Measurements from ENCODE around the gene CCDC24. TPM values are rescaled to one million over a fixed set of nuclear protein-coding genes. Genes with fewer than 3 reads are reported as not detected.
A peak's percentile ranks its signal among the peaks of the same experiment; 100 is the strongest.

The CCDC24 gene
- total RNA-seq: 4.7 TPM

- DNase-seq (ENCODE audit: low spot score) (peak; percentile 94), ATAC-seq (peak; percentile 91)
These were observed at the start of gene CCDC24 for GRCh38 chr1:43991476-43992231. TSS of gene CCDC24 (plus strand) at chr1:43991599. CDS start at chr1:43991879, 280 bp downstream.

DNA sequence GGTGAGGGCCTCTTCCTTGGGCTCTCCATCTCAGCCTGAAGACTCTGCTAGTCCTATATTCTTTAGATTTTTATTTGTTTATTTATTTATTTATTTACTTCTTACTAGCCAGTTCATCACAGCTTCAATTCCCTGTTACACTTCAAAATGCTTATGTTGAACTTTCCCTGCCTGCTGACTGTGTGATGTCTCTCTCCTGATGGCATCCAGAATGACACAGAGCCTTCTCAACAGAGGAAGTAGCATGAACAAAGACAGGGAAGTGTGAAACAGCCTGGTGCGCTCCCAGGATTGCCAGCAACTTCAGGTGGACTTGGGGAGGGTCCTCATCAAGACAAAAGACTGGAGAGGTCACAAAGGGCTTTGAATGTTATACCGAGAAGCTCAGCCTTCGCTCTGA, 49.0 kb upstream of the CCDC24 start:
- DNase-seq (ENCODE audit: low spot score) (no peak), ATAC-seq (no peak)

GRCh38 chr1:43944860-43945259, 46.5 kb upstream of the CCDC24 start:
- no peak for DNase-seq (ENCODE audit: low spot score)
- no peak for ATAC-seq

- DNase-seq (ENCODE audit: low spot score) (no peak), ATAC-seq (no peak)
These were observed 45.6 kb upstream of the CCDC24 start for GRCh38 chr1:43945674-43946235.

DNA sequence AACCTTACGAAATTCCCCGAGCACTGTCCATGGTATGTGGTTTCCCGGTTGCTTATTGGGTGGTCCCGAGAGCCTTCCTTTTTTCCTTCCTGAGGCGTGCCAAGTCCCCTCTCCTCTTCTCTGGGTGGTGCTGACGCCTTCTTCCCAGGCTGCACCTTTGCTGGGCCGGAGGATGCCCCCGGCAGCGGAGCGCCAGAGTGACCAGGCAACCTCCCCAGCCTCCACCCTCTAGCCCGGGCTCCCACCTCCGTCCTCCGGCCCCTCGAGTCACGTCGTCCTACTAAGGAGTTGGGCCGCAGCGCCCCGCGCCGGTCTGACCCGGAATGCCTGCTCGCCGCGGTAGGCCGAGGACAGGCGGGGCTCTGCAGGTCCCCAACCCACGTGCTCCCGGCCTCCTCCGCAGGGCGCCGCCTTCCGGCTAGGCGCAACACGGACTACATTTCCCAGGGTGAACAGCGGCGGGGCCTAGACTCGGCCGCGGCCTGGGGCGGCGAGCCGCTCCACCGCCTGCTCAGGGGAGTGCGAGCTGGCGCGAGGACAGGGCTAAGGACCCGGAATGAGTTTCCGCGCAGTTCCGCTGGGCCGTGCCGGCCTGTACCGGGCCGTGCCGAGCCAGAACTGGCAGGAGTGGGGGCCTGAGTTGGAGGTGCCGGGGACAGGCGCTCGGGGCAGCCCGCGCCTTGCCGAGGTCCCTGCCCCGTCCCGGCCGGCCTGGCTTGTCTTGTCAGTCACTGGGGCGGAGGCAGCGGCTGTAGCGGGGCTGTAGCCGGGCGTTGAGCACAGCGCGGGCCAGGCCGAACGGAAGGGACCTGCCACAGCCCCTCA, 45.0 kb upstream of the CCDC24 start, which contains the start of gene IPO13:
Gene IPO13 (plus strand): TSS at position 715 of the 825 bp plus-strand sequence. CDS start 651 bp downstream, outside the sequence.
- ATAC-seq (peak; percentile 96), DNase-seq (ENCODE audit: low spot score) (peak; percentile 97)

DNA sequence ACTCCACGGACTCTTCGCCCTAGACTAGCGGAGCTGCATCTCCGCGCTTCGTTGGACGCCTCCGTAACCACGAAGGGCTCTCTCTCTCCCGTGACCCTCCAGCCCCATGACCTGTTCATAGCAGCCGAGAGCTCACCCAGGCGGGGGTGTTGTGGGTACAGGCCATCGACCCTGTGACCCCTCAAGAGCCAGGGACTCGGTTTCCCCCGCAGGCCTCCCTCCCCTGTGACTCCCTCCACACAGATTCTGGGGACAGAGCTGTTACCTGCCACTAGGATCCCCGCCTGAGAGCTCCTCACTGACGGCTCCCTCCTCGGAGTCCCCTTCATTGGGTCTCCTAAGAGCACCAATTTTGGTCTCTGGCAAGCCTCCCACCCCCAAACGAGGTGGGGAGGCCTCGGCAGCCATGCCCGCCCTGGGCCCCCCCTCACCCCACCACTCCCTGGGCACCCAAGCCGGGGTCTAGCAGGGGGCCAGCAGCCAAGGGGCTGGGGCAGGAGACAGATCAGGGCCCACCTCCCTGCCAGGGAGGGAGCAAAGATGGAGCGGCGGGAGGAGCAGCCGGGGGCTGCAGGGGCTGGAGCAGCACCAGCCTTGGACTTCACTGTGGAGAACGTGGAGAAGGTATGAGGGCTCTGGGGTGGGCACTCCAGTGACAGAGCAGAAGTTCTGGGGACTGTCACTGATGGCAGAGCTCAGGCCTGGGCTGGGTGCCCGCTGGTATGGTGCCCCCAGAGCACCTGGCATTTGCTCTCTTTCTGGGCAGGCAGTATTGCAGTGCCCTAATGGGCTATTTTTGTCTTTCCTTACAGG, 44.1 kb upstream of the CCDC24 start:
- ATAC-seq (no peak), DNase-seq (ENCODE audit: low spot score) (peak; percentile 55)

- ATAC-seq (no peak), DNase-seq (ENCODE audit: low spot score) (no peak)
These were observed 43.4 kb upstream of the CCDC24 start for GRCh38 chr1:43947874-43948437.

DNA sequence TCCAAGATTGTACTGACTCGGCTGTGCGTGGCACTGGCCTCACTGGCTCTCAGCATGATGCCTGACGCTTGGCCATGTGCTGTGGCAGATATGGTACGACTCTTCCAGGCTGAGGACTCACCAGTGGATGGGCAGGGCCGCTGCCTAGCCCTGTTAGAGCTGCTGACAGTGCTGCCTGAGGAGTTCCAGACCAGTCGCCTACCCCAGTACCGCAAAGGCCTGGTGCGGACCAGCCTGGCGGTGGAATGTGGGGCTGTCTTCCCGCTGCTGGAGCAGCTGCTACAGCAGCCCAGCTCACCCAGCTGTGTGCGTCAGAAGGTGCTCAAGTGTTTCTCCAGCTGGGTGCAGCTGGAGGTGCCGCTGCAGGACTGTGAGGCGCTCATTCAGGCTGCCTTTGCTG, 41.7 kb upstream of the CCDC24 start:
- DNase-seq (ENCODE audit: low spot score) (no peak), ATAC-seq (no peak)

DNA sequence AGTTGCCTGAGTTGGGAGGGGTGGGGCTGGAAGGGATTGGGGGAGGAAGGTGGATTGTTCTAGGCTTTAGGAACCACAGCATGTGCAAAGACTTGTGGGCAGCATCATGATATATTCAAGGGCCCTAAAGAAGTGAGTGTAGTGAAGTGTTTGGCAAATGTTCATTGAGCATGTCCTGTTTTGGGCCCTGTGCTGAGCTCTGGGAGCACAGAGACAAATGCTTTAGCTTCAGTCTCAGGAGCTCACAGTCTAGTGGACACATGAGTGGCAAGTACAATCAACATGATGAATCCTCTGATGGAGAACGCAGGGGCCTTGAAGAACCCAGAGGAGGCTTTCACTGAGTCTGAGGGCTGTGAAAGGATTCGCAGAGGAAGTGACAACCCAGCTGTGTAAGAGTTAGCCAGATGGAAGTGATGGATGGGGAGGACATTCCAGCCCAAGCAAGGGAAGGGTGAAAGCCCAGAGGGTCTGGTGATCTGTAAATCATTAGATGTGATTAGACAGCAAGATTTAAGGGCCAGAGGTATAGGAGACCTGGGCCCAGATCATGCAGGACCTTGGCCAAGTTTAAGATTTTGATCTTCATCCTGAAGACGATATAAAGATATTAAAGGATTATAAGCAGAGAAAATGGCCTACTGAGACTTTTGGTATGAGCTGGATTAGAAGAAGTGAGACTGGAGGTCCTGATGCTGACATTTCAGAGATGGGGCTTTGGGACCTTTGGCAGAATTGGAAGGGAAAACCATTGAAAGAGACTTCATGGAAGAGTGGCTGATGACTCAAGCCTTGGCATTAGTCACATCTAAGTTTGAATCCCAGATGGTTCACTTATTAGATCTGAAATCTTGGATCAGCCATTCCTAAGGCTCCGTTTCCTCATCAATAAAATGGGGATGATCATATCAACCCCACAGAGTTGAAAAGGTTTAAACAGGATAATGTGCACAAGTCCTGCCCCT, 40.1 kb upstream of the CCDC24 start:
- DNase-seq (ENCODE audit: low spot score) (no peak), ATAC-seq (no peak)

GRCh38 chr1:43952731-43953346, 38.6 kb upstream of the CCDC24 start:
- ATAC-seq: no peak
- DNase-seq (ENCODE audit: low spot score): no peak

DNA sequence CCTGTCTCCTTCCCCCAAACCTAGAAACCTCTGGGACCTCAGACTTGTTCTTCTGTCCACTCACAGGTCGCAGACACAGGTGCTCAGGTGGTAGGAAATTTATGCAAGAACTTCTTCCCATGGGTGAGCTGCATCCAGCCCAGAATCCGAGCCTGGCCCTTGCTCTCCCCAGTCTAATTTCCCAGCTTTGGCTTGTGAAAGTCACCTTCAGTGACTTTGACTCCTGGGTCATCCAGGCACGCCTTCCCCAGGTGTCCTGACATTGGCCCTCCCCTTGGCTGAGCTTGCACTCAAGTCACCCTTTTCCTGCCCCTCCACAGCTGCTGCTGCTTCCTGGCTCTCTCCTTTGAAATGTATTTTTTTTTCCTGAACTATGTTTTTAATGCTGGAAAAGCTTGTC, 38.0 kb upstream of the CCDC24 start:
- ATAC-seq: no peak
- no peak for DNase-seq (ENCODE audit: low spot score)

- DNase-seq (ENCODE audit: low spot score) (no peak), ATAC-seq (no peak)
These were observed 37.4 kb upstream of the CCDC24 start for GRCh38 chr1:43954036-43954435.

- DNase-seq (ENCODE audit: low spot score) (no peak), ATAC-seq (no peak)
These were observed 35.2 kb upstream of the CCDC24 start for GRCh38 chr1:43956234-43956633.

DNA sequence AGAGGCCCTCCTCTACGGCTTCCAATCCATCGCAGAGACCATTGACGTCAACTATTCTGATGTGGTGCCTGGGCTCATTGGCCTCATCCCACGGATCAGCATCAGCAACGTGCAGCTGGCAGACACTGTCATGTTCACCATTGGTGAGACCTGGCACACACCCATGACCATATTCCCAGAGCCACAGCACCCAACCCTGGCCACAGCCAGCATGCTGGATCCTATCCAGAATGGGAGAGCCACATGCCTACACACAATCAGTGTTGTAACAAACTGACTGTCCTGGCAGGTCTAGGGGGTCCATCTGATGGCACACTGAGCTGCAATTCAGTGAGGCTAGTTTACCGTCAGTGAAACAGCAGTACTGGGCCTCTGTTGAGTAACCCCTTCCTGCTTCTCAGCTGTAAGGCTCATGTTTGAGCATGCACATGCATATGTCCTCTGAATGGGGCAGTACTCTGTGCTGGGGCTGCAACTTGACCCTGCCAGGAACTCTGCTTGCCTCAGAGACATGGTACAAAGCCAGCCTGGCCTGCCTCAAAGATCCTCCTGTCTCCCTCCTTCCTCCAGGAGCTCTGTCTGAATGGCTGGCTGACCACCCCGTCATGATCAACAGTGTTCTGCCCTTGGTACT, 33.9 kb upstream of the CCDC24 start:
- DNase-seq (ENCODE audit: low spot score): no peak
- ATAC-seq: no peak

GRCh38 chr1:43958351-43959255, 32.8 kb upstream of the CCDC24 start:
- DNase-seq (ENCODE audit: low spot score): no peak
- ATAC-seq: no peak

- DNase-seq (ENCODE audit: low spot score) (no peak), ATAC-seq (no peak)
These were observed 30.6 kb upstream of the CCDC24 start for GRCh38 chr1:43960798-43961197.

GRCh38 chr1:43961692-43962091, 29.7 kb upstream of the CCDC24 start:
- DNase-seq (ENCODE audit: low spot score): no peak
- no peak for ATAC-seq
